NOMO-1 (cell line): ENCODE data around the gene B4GALT5.
A peak's percentile ranks its signal among the peaks of the same experiment; 100 is the strongest.
"Not testable (repeated sequence)": the region's sequence is repeated elsewhere in the genome, so short reads cannot be mapped to it uniquely, and the experiment has no call there.

ENCODE experiments used
- DNase-seq, 2 experiments: peaks; one replicate each; lab custom pipeline; 2025; ENCODE audit not compliant: unreplicated experiment in 2 of 2; lab: John Stamatoyannopoulos, UW

Gene B4GALT5

GRCh38 chr20:49737260-49737659, 23.6 kb upstream of the B4GALT5 start:
- no peak for DNase-seq

GRCh38 chr20:49729780-49730179, 16.1 kb upstream of the B4GALT5 start:
- DNase-seq = no peak

DNA sequence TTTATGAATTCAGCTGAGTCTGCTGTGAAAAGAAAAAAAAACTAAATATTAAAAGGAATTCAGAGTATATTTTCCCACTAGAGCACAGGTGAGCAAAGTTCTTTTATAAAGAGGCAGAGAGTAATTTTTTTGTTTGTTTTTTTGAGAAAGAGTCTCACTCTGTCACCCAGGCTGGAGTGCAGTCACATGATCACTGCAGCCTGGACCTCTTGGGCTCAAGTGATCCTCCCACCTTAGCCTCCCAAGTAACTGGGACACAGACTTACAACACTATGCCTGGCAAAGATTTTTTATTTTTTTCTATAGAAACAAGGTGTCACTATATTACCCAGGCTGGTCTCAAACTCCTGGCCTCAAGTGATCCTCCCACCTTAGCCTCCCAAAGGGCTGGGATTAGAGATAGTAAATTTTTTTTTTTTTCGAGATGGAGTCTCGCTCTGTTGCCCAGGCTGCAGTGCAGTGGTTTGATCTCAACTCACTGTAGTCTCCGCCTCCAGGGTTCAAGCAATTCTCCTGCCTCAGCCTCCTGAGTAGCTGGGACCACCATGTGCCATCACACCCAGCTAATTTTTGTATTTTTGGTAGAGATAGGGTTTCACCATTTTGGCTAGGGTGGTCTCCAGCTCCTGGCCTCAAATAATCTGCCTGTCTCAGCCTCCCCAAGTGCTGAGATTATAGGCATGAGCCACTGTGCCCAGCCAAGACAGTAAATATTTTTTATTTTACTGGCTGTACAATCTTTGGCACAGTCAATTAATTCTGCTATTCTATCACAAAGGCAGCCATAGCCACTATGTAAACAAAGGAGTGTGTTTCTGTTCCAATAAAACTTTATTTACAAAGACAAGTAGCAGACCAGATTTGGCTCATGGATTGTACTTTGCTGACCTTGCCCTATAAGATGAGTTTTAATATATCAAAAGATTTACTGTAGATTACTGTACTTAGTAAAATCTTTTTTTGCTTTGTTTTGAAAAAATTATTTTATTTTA, 14.5 kb upstream of the B4GALT5 start:
- no peak for DNase-seq

GRCh38 chr20:49727478-49727877, 13.8 kb upstream of the B4GALT5 start:
- peak; percentile 81 to 90 for DNase-seq

- DNase-seq = no peak
Measured at GRCh38 chr20:49725694-49726093, 12.0 kb upstream of the B4GALT5 start.

GRCh38 chr20:49725224-49725606, 11.5 kb upstream of the B4GALT5 start:
- DNase-seq = not testable (repeated sequence)

DNA sequence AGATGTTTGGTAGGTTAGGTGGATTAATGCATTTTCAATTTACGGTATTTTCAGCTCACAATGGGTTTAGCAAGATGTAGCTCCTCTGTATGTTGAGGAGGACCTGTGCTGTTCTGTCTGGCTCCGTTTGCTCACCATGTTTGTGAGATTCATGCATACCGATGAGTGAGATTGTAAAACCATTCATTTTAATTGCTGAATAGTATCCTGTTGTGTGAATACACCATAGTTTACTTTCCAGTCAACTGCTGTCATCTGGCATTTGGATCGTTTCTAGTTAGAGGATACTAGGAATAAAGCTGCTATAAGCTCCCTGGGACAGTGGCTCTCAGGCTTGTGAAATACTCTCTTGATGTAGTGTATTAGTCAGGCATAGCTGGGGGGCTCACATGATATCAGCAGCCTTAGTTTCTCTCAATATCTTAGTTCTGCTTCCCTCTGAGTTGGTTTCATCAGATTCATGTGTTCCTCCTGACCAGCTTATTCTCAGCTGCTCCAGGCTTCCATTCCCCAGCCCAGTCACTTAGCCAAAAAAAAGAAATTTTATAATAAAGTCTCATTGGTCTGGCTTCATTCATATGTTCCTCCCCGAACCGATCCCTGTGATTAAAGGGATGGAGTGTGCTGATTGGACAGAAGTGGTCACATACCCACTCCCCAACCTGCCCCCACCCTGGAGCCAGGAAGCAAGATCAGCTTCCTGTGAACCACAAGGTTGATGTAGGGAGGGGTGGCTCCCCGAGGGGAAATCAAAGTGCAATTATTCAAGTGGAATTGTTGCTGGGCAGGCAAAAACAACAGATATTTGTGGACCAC, 10.9 kb upstream of the B4GALT5 start:
- peak; percentile 42 to 44 for DNase-seq

- DNase-seq = not testable (repeated sequence)
Measured at GRCh38 chr20:49723758-49724157, 10.1 kb upstream of the B4GALT5 start.

DNA sequence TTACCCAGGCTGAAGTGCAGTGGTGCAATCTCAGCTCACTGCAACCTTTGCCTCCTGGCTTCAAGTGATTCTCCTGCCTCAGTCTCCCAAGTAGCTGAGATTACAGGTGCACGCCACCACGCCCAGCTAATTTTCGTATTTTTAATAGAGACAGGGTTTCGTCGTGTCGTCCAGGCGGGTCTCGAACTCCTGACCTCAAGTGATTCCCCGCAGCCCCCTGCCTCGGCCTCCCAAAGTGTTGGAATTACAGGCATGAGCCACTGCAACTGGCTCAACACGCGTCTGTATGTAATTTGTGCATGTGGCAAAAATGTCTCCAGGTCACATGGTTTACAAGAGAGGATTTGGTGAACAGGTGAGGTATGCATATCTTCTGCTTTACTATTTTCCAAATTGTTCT, 7.6 kb upstream of the B4GALT5 start:
- DNase-seq = not testable (repeated sequence)

GRCh38 chr20:49715466-49715865, 1.8 kb upstream of the B4GALT5 start:
- no peak for DNase-seq

GRCh38 chr20:49712996-49713752, 504 bp downstream of the B4GALT5 start:
- peak; percentile 40 to 68 for DNase-seq

DNA sequence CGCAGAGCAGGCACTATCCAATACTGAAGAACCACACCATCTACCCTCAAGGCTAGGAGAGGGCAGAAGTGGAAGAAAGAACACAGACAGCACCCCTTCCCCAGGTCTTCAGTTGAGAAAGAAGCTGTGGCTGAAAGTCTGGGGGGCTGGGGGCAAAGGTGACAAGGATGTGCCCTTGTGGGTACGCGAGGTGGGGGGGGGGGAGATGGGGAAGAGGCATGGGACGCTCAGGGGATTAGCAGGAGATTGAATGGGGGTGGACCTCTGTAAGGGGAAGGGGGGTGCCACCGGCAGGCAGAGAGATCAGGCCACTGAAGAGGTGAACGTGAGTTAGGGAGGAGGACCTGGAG, 1.1 kb downstream of the B4GALT5 start:
- peak in 1 of 2 experiments; percentile 44 for DNase-seq

DNA sequence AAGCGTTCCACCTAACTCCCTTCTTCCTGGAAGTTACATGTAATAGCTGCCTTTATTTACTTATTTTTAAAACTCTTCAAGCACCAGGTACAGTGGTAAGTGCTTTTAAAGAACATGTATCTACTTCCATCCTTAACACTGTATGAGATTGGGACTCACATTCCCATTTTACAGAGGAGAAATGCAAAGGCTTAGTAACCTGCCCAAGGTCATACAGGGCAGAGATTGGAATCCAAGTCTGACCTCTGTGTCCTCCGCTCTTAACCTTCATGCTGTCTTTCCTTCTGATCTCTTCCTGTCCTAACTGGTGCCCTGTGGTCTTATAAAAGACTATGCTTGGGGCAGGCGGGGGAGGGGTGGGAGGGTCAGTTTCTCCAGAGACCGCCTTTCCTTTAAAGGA, 1.6 kb downstream of the B4GALT5 start:
- DNase-seq = no peak

DNA sequence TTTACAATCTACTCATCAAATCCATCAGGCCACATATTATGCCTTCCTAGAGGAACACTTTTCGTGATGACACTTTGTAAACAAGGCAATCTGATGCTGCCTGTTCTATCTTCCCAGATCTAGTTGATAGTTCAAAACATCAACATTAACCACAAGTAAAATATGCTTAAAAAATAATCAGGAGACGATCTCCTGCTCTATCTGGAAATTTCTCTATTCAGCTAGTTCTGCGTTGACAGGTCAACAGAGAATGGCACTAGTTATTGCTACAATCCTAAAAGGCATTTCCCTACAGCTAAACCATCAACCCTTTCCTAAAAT, 2.1 kb downstream of the B4GALT5 start:
- no peak for DNase-seq

DNA sequence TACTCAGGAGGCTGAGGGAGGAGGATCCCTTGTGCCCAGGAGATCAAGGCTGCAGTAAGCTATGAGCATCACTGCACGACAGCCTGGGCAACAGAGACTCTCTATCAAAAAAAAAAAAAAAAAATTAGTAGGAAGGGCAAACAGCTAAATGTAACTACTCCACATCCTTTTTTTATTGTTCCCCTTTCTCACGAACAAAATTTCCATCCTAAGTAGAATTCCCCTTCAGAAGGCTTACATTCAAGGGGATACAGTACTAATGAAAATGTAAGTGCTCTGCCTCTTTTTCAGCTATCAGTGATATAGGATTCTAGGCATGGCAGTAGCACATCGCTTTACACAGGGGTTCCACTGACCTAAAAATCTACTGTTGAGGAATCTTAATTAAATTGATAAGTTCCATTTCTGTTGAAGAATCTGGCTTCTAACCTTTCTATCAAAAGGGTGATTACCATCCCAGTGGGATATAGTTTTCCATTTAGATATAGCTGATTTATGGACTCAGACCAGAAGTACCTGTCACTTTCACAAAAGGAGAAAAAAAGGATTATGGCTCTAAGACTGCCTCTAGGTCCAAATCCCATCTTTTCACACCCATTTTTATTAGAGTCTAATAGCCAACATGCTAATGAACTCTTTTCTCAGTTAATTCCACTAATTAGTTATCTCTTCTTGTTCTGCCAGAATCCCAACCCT, 2.6 kb downstream of the B4GALT5 start:
- no peak for DNase-seq

GRCh38 chr20:49707118-49707517, 6.6 kb downstream of the B4GALT5 start:
- DNase-seq = no peak

DNA sequence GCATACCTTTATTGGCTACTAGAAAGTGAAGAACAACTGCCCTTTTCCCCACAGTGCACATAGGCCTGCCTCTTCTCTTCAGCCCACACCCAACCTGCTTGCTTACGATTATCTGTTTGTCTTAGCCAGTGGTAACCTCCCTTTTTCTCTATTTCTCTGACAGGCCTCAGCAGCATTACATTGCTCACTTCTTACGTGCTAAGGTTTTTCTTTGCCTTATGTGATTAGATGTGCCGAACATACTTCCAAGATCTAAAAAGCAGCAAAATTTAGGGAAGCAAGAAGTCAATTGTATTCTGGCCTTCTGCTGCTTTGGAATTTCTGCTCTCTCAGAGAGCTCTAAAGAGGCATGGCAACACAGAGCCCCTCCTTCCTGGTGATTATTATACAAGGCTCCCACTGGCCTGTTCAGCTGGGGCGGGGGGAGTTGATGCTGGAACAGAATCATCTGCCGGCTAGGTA, 7.0 kb downstream of the B4GALT5 start:
- DNase-seq = no peak

DNA sequence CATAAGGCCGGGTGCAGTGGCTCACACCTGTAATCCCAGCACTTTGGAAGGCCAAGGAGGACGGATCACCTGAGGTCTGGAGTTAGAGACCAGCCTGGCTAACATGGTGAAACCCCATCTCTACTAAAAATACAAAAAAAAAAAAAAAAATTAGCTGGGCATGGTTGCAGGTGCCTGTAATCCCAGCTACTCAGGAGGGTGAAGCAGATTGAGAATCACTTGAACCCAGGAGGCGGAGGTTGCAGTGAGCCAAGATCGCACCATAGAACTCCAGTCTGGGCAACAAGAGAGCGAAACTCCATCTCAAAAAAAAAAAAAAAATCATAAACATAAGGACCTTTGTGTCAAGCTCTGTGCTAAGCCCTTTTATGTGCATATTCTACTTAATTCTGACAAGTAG, 7.8 kb downstream of the B4GALT5 start:
- DNase-seq = not testable (repeated sequence)

DNA sequence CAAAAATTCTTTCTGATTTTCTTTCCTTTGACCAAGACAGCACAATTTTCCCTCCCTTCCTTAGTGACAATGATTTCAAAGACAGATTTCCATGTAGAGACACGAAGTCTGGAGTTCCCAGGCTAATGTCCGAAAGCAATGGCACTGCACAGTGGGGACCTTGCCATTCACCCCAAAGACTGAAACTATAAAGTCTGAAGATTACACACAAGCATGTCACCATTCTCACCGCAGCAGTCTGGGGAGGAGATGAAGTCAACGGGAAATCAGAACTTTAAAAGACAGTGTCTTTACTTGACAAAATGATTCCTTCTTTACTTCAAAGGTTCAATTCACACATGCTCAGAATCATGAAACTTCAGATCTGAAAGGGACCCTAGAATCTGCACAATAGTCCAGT, 8.3 kb downstream of the B4GALT5 start:
- no peak for DNase-seq

DNA sequence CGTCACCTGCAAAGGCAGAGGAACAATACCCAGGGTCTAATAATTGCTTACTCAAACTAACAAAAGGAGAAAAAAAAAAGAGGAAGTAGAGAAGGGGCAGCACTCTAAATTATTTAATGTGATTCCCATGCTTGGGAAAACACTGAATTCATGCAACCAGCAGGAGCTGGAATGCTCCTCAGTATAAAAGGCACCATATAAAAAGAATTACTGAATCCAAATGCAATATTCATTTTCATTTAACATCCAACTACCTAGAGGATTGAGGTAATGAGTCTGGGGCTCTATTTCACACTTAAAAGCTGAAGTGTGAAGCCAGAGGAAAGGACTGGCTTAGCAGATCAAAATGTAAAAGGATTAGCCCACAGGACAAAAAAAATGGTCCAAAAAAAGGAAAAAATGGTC, 8.7 kb downstream of the B4GALT5 start:
- DNase-seq = peak in 1 of 2 experiments; percentile 35
